H9 (cell line): ENCODE data around the gene FAM53B. TPM values are rescaled to one million over a fixed set of nuclear protein-coding genes. Genes with fewer than 3 reads are reported as not detected.

ENCODE experiments used
- DNase-seq: peaks from one replicate; pipeline ENCODE4 v3.0.0-alpha.2; 2017
- H2AFZ ChIP-seq: one replicate; pipeline ENCODE4 v1.6.1; 2013; ENCODE audit warnings: mild to moderate bottlenecking, low read length, control low read depth, moderate library complexity
- H2AK5ac ChIP-seq: 2 replicates; pipeline ENCODE4 v1.6.1; 2013; ENCODE audit warnings: low read length, control low read depth, mixed read lengths; ENCODE audit not compliant: insufficient read length
- H2BK120ac ChIP-seq: one replicate; pipeline ENCODE4 v1.6.1; 2013; ENCODE audit warnings: low read depth, mild to moderate bottlenecking, low read length, control low read depth, inconsistent platforms; ENCODE audit not compliant: poor library complexity, severe bottlenecking
- H2BK12ac ChIP-seq: 2 replicates; pipeline ENCODE4 v1.6.1; 2013; ENCODE audit warnings: low read length, control low read depth, mixed read lengths, low read depth; ENCODE audit not compliant: insufficient read length
- H2BK15ac ChIP-seq: 2 replicates; pipeline ENCODE4 v1.6.1; 2013; ENCODE audit warnings: low read depth, low read length, control low read depth
- H2BK20ac ChIP-seq: one replicate; pipeline ENCODE4 v1.6.1; 2013; ENCODE audit warnings: low read depth, mild to moderate bottlenecking, low read length, control low read depth, inconsistent platforms; ENCODE audit not compliant: poor library complexity, severe bottlenecking
- H2BK5ac ChIP-seq: 2 replicates; pipeline ENCODE4 v1.6.1; 2013; ENCODE audit warnings: low read length, control low read depth, mixed read lengths; ENCODE audit not compliant: insufficient read length
- H3K14ac ChIP-seq: 2 replicates; pipeline ENCODE4 v1.6.1; 2013; ENCODE audit warnings: low read length, control low read depth; ENCODE audit not compliant: insufficient read depth
- H3K18ac ChIP-seq: 2 replicates; pipeline ENCODE4 v1.6.1; 2013; ENCODE audit warnings: low read depth, mild to moderate bottlenecking, mixed read lengths, low read length, control low read depth; ENCODE audit not compliant: insufficient read length
- H3K23ac ChIP-seq: 2 replicates; pipeline ENCODE4 v1.6.1; 2013; ENCODE audit warnings: low read length, control low read depth, mixed read lengths, low read depth; ENCODE audit not compliant: insufficient read length
- H3K23me2 ChIP-seq: 2 replicates; pipeline ENCODE4 v1.6.1; 2013; ENCODE audit warnings: low read depth, mild to moderate bottlenecking, mixed read lengths, low read length, control low read depth; ENCODE audit not compliant: insufficient read length, poor library complexity, severe bottlenecking
- H3K27ac ChIP-seq: 2 replicates; pipeline ENCODE4 v1.5.1; 2013; ENCODE audit warnings: low read length, control low read depth, mixed read lengths, low read depth; ENCODE audit not compliant: insufficient read length
- H3K27me3 ChIP-seq: 2 replicates; pipeline ENCODE4 v1.6.1; 2013; ENCODE audit warnings: low read length, control low read depth, inconsistent platforms; ENCODE audit not compliant: insufficient read depth
- H3K4ac ChIP-seq: 2 replicates; pipeline ENCODE4 v1.6.1; 2013; ENCODE audit warnings: low read depth, mild to moderate bottlenecking, control low read depth, inconsistent platforms, low read length, moderate library complexity
- H3K4me1 ChIP-seq: 2 replicates; pipeline ENCODE4 v1.6.1; 2013; ENCODE audit warnings: low read length, control low read depth, inconsistent platforms; ENCODE audit not compliant: insufficient read depth
- H3K4me2 ChIP-seq: 2 replicates; pipeline ENCODE4 v1.6.1; 2013; ENCODE audit warnings: low read length, control low read depth, mixed read lengths; ENCODE audit not compliant: insufficient read length, insufficient read depth
- H3K56ac ChIP-seq: 2 replicates; pipeline ENCODE4 v1.6.1; 2013; ENCODE audit warnings: low read depth, mild to moderate bottlenecking, mixed read lengths, low read length, control low read depth; ENCODE audit not compliant: insufficient read length
- H3K79me1 ChIP-seq: 2 replicates; pipeline ENCODE4 v1.6.1; 2013; ENCODE audit warnings: low read depth, mild to moderate bottlenecking, moderate library complexity, low read length, control low read depth, inconsistent platforms; ENCODE audit not compliant: insufficient read depth, poor library complexity, severe bottlenecking
- H3K79me2 ChIP-seq: 2 replicates; pipeline ENCODE4 v1.6.1; 2013; ENCODE audit warnings: low read length, control low read depth, inconsistent platforms; ENCODE audit not compliant: insufficient read depth
- H3K9ac ChIP-seq: 2 replicates; pipeline ENCODE4 v1.6.1; 2013; ENCODE audit warnings: low read length, control low read depth, mixed read lengths; ENCODE audit not compliant: insufficient read length; ENCODE audit errors: extremely low read depth
- H3K9me3 ChIP-seq: one replicate; pipeline ENCODE4 v1.6.1; 2013; ENCODE audit warnings: low read depth, low read length, inconsistent platforms; ENCODE audit not compliant: control insufficient read depth
- H3T11ph ChIP-seq: one replicate; pipeline ENCODE4 v1.6.1; 2013; ENCODE audit warnings: mild to moderate bottlenecking, low read length, control low read depth, inconsistent platforms
- H4K20me1 ChIP-seq: one replicate; pipeline ENCODE4 v1.6.1; 2013; ENCODE audit not compliant: control insufficient read depth, insufficient read length, insufficient read depth
- H4K5ac ChIP-seq: 2 replicates; pipeline ENCODE4 v1.6.1; 2013; ENCODE audit warnings: low read depth, mild to moderate bottlenecking, mixed read lengths, low read length, control low read depth; ENCODE audit not compliant: insufficient read length
- H4K8ac ChIP-seq: replicated peaks from 2 replicates; pipeline ENCODE4 v1.6.1; 2013; ENCODE audit warnings: low read length, control low read depth, mixed read lengths, low read depth; ENCODE audit not compliant: insufficient read length
- H4K91ac ChIP-seq: 2 replicates; pipeline ENCODE4 v1.6.1; 2013; ENCODE audit warnings: low read depth, mild to moderate bottlenecking, moderate library complexity, mixed read lengths, low read length, control low read depth; ENCODE audit not compliant: insufficient read length
- H3K27ac Mint-ChIP-seq, 3 experiments: 2 replicates in 2 of 3; 3 replicates in 1 of 3; pipeline ENCODE4 v1.8.0; 2020 to 2021; ENCODE audit warnings: mixed read lengths in 3 of 3, mild to moderate bottlenecking in 1 of 3, moderate library complexity in 1 of 3
- H3K27me3 Mint-ChIP-seq: 2 replicates; pipeline ENCODE4 v1.8.0; 2021; ENCODE audit warnings: low read depth, mild to moderate bottlenecking, moderate library complexity, mixed read lengths
- H3K36me3 Mint-ChIP-seq, 3 experiments: 2 replicates in 2 of 3; 3 replicates in 1 of 3; pipeline ENCODE4 v1.8.0; 2020 to 2021; ENCODE audit warnings: low read depth in 3 of 3, mixed read lengths in 3 of 3; ENCODE audit not compliant: insufficient read depth in 1 of 3
- H3K4me1 Mint-ChIP-seq, 2 experiments: 2 replicates each; pipeline ENCODE4 v1.8.0; 2020; ENCODE audit warnings: mixed read lengths in 2 of 2
- H3K4me3 Mint-ChIP-seq, 2 experiments: 2 replicates in 1 of 2; 3 replicates in 1 of 2; pipeline ENCODE4 v1.8.0; 2020 to 2021; ENCODE audit warnings: mild to moderate bottlenecking in 2 of 2, mixed read lengths in 2 of 2, moderate library complexity in 1 of 2
- H3K9me3 Mint-ChIP-seq, 2 experiments: 2 replicates in 1 of 2; 3 replicates in 1 of 2; pipeline ENCODE4 v1.8.0; 2020; ENCODE audit warnings: mild to moderate bottlenecking in 2 of 2, mixed read lengths in 2 of 2, moderate library complexity in 1 of 2
- CTCF ChIP-seq: fragments of 200-600 bp; sonication (generic); conservative IDR thresholded peaks from 3 replicates; pipeline ENCODE4 v1.8.0; 2021; ENCODE audit warnings: antibody characterized with exemption, mild to moderate bottlenecking
- WGBS: extraction: QIAGEN DNeasy Blood & Tissue Kit; methylation state at CpG from one replicate; pipeline ENCODE4 v1.1.7; 2013; ENCODE audit warnings: missing lambda C conversion rate, low lambda C conversion rate, mixed read lengths; ENCODE audit not compliant: insufficient read length; ENCODE audit errors: extremely low coverage; 5-methylcytosine and 5-hydroxymethylcytosine counted together
- total RNA-seq: library from RNA; stranded (reverse); gene quantifications from 2 replicates; pipeline ENCODE4 v1.2.1, GENCODE V29; 2021

Gene FAM53B
- total RNA-seq, 1 experiment from 2014 or later = 11.5 TPM

- H3K9ac ChIP-seq = no peak overlapping the region
- H3T11ph ChIP-seq = no peak overlapping the region
- H2BK12ac ChIP-seq = no peak overlapping the region
- no peaks in the 10 kb centered on the region for H3K27me3 Mint-ChIP-seq
- H4K5ac ChIP-seq = no peak overlapping the region
- H3K4ac ChIP-seq = no peak overlapping the region
- no peak overlapping the region for H3K14ac ChIP-seq
- H3K9me3 ChIP-seq = no peaks in the 10 kb centered on the region
- no peak overlapping the region for H2BK120ac ChIP-seq
- H3K56ac ChIP-seq = no peak overlapping the region
- no peaks in the 10 kb centered on the region for H3K9me3 Mint-ChIP-seq
- no peaks in the 10 kb centered on the region for H3K27me3 ChIP-seq
- H3K27ac ChIP-seq = no peak overlapping the region
- no peak for DNase-seq
- no CpG with 5 or more reads among the region's 19 CpGs for WGBS
- H2AFZ ChIP-seq = no peak overlapping the region
- H3K4me1 Mint-ChIP-seq = peaks cover 5 to 18% of the 10 kb centered on the region in 2 experiments
- no peak overlapping the region for H3K18ac ChIP-seq
- H3K23ac ChIP-seq = no peak overlapping the region
- no peaks in the 10 kb centered on the region for H3K79me2 ChIP-seq
- H4K20me1 ChIP-seq = no peaks in the 10 kb centered on the region
- H3K4me1 ChIP-seq = no peaks in the 10 kb centered on the region
- H3K79me1 ChIP-seq = no peaks in the 10 kb centered on the region
- H3K36me3 Mint-ChIP-seq = peaks cover 2 to 14% (median 5%) of the 10 kb centered on the region in 3 experiments; a peak in 5 of 7 replicates
- no peak overlapping the region for H2BK20ac ChIP-seq
- no peak overlapping the region for H2BK15ac ChIP-seq
- H2AK5ac ChIP-seq = no peak overlapping the region
- no peak overlapping the region for H4K8ac ChIP-seq
- H3K27ac Mint-ChIP-seq = peak overlapping the region in 2 of 3 experiments; percentile 17 to 34; a peak in 2 of 7 replicates
- no peaks in the 10 kb centered on the region for H3K23me2 ChIP-seq
- no peak overlapping the region for H4K91ac ChIP-seq
- no peak for TF ChIP-seq CTCF
- no peak overlapping the region for H2BK5ac ChIP-seq
- H3K4me3 Mint-ChIP-seq = no peak overlapping the region
- no peak overlapping the region for H3K4me2 ChIP-seq
Measured at GRCh38 chr10:124696446-124697392, 47.5 kb downstream of the FAM53B start.
